NCI-H2081 (cell line): ENCODE results near the gene NOL9.
"Not testable (repeated sequence)": the region's sequence is repeated elsewhere in the genome, so short reads cannot be mapped to it uniquely, and the experiment has no call there.

Source experiments
- DNase-seq, 2 experiments: peaks; one replicate each; lab custom pipeline; 2025; lab: John Stamatoyannopoulos, UW

Gene NOL9

DNA sequence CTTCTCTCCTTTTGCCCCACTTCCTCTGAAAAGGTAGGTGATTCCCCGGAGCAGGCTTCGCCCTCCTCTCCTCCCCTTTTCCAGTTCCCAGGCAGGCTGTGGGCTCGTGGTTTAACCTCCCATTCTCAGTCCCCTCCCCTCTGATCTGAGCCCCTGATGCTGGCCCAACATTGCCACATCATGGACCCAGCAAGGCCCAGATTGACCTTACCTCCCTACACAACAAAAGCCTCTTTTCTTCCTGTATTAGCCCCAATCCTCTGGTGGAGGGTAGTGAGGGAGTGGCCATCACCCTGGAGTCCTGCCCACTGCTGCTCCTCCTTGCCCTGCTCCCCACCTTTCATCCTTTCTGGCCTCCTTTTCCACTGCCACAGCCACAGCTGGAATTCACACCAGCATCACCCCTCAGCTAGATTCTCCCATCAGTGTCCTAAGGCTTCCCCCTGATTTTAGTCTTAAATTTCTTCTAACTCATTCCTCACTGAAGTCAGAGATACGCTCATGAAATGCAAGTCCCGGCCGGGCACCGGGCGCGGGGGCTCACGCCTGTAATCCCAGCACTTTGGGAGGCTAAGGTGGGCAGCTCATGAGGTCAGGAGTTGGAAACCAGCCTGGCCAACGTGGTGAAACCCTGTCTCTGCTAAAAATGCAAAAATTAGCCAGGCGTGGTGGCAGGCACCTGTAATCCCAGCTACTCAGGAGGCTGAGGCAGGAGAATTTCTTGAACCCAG lies 18.5 kb upstream of the NOL9 start:
- DNase-seq, result no peak

- DNase-seq, result no peak
These were observed 16.7 kb upstream of the NOL9 start for GRCh38 chr1:6570987-6571386.

DNA sequence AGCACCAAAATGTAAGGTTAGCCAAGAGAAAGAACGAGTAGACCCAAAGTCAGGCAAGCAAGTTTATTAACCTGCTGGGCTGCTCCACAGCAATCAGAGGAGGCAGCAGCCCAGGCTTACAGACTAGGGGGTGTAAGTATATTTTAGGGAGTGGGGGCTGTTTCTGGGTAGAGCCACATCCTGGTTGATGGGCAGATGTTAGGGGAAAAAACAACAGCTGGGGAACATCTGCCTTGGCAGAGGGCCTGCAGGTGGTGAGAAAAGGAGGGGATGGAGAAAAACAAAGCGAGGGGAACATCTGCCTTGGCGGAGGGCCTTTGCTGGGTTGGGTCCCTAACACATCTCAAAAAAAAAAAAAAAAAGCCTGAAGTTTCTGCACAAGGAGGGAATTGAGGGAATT lies 15.8 kb upstream of the NOL9 start:
- DNase-seq, result no peak

DNA sequence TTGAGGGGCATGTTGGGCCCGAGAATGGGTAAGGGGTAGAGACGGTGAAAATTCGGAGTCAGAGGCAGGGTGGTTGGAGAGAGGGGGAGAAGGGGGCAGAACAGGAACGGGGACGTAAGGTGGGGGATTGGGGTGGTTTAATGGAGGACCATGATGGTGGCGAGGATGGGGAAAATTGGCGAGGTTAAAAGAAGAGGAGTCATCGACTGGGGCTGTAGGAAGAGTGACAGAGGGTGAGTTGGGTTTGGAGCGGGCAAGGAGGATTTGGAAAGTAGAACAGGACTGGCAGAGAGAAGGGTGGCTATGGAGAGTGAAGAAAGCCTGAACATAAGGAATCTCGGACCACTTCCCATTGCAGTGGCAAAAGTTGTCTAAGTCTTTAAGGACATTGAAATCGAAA lies 14.7 kb upstream of the NOL9 start:
- no peak for DNase-seq

DNA sequence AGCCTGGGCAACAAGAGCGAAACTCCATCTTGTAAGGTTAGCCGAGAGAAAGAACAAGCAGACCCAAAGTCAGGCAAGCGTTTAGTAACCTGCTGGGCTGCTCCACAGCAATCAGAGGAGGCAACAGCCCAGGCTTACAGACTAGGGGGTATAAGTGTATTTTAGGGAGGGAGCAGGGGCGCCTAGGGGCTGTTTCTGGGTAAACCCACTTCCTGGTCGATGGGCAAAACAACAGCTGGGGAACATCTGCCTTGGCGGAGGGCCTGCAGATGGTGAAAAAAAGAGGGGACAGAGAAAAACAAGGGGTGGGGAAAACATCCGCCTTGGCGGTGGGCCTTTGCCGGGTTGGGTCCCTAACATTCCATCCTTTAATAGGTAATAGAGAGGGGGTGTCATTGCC lies 6.0 kb upstream of the NOL9 start:
- no peak for DNase-seq

DNA sequence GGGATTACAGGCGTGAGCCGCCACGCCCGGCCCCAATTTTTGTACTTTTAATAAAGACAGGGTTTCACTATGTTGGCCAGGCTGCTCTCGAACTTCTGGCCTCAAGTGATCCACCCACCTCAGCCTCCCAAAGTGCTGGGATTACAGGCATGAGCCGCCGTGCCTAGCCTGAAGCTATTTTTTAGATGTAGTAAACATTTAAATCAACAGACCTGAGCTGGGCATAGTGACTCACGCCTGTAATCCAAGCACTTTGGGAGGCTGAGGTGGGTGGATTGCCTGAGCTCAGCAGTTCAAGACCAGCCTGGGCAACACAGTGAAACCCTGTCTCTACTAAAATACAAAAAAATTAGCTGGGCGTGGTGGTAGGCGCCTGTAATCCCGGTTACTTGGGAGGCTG lies 4.8 kb upstream of the NOL9 start:
- not testable (repeated sequence) for DNase-seq

DNA sequence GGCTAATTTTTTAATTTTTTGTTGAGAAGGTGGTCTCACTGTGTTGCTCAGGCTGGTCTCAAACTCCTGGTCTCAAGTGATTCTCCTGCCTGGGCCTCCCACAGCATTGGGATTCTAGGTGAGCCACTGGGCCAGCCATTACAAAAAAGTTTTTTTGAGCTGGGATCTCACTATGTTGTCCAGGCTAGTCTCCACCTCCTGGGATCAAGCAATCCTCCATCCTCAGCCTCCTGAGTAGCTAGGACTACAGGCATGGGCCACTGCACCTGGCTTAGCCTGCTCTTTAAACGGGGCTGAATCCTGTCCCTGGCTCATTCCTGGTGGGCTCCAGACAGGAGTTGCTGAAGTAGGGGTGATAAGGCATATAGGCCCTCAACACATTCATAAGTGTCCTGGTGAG lies 3.3 kb upstream of the NOL9 start:
- DNase-seq, result no peak

- no peak for DNase-seq
These were observed 830 bp upstream of the NOL9 start, which contains the start of gene TAS1R1 for GRCh38 chr1:6554907-6555778. TAS1R1 (plus strand) TSS chr1:6555307; CDS start chr1:6555374, 67 bp downstream.

DNA sequence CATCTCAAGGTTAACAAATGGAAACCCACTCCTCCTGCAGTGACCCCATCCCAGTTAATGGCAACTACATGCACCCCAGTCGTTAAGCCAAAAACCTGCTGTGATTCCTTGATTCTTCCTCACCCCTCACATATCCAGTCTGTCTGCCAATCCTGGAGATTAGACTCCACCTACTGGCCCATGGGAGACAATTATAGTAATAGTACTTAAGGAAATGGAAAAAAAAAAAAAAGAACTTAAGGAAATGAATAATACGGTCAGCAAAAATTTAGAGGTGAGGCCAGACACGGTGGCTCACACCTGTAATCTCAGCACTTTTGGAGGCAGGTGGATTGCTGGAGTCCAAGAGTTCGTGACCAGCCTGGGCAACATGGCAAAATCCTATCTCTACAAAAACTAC lies 7.0 kb downstream of the NOL9 start:
- no peak for DNase-seq

DNA sequence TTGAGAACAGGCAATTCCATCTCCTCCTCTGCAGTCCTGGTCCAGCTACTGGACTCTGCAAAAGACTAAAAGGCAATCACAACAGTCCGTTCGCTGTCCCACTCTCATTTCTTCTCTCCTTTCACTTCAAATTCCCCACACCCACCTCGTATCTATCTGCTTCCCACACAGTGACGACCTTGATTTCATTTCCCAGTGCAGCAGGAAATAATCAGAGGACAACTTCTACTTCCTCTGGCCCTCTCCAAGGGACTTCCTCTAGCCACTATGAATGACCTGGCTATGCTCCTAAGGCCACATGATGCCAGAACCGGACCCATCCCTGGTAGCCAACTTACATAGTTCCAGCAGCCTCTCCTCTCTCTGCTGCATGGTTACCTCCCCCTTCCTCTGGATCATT lies 8.0 kb downstream of the NOL9 start:
- DNase-seq, result no peak

- DNase-seq, result no peak
These were observed 8.8 kb downstream of the NOL9 start for GRCh38 chr1:6545276-6546112.

- no peak for DNase-seq
These were observed 9.5 kb downstream of the NOL9 start for GRCh38 chr1:6544831-6545230.

DNA sequence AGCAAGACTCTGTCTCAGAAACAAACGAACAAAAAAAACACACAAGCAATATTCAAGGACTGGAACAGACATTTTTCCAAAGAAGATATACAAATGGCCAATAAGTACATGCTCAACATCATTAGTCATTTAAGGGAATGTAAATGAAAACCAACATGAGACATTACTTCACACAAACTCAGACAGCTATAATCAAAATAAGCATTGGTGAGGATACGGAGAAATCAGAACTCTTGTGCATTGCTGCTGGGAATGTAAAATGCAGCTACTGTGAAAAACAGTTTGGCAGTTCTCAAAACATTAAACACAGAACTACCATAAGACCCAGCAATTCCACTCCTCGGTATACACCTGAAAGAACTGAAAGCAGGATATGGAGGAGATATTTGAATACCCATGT lies 15.4 kb downstream of the NOL9 start:
- DNase-seq, result no peak

DNA sequence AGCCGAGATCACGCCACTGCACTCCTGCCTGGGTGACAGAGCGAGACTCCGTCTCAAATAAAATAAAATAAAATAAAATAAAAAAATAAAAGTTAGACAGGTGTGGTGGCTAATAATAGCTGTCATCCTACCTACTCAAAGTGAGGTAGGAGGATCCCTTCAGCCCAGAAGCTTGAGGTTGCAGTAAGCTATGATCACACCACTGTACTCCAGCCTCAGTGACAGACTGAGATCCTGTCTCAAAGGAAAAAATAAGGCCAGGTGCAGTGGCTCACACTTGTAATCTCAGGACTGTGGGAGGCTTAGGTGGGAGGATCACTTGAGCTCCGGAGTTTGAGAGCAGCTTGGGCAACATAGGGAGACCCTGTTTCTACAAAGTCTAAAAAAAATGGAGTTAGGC lies 18.0 kb downstream of the NOL9 start:
- DNase-seq, result no peak

- no peak for DNase-seq
These were observed 19.1 kb downstream of the NOL9 start for GRCh38 chr1:6535214-6535613.

- no peak for DNase-seq
These were observed 20.0 kb downstream of the NOL9 start for GRCh38 chr1:6534248-6534822.

- no peak for DNase-seq
These were observed 22.3 kb downstream of the NOL9 start for GRCh38 chr1:6531996-6532395.

- no peak for DNase-seq
These were observed 23.7 kb downstream of the NOL9 start for GRCh38 chr1:6530504-6531160.

- DNase-seq, result no peak
These were observed 25.8 kb downstream of the NOL9 start for GRCh38 chr1:6528492-6528891.

DNA sequence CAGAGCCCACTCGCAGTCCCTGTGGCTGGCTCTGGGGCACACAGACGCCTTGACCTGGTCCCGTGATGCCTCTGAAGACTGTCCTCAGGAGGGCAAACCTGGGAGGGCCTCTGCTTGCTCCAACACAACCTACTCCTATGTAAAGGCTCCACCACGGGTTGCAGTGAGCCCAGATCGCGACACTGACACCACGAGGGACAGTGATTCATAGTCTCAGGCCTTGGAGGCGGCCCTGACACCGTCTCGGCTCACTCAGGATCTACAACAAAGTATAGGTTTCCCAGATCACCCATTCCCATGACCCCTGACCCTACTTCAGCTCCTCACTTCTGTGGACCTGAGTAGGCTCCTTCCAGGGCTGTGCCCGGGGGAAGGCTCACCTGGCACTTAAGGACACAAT lies 28.0 kb downstream of the NOL9 start:
- no peak for DNase-seq

DNA sequence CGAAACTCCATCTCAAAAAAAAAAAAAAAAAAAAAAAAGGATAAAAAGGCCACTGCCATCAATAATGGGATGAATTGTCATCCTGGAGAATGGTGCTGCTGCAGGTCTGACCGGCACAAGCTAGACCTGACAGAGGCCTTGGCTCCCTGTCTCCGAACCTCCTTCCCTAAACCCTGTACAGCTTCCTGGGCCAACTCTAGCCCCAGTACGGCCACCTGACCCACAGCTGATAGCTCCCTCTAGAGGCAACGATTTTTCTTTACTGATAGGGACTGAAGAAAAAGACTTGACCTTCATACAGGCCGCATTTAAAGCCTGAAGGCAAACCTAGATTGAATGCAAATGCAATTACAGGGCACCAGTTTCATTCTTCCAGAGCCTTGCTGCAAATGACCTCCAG lies 30.7 kb downstream of the NOL9 start:
- DNase-seq, result no peak

DNA sequence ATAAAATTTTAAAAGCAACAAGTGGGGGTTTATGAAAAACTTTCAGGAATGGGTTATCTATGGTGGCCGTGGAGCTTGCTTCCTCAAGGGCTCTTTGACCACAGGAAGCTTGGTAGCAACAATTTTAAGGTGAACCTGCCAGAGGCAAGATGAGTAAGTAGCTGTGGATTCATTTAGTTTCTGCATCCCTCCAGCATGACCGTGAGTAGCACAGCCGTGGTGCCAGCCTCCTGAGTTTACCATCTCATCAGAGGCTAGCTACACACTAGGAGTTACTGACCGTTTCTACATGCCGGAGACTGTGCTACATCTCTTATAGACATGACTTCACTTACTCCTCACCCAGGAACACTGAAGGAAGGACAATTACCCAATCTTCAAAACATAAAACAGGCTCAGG lies 32.8 kb downstream of the NOL9 start:
- DNase-seq, result no peak
